Measurements from ENCODE around the gene TBX18.

The TBX18 gene

GRCh38 chr6:84772428-84773132, 8.2 kb upstream of the TBX18 start:
- no peak for DNase-seq (ENCODE audit: low spot score)

- DNase-seq (ENCODE audit: low spot score), result no peak
These were observed 7.5 kb upstream of the TBX18 start for GRCh38 chr6:84771756-84772356.

- no peak for DNase-seq (ENCODE audit: low spot score)
These were observed 6.8 kb upstream of the TBX18 start for GRCh38 chr6:84771125-84771755.

GRCh38 chr6:84770521-84770920, 6.1 kb upstream of the TBX18 start:
- no peak for DNase-seq (ENCODE audit: low spot score)

GRCh38 chr6:84769306-84769705, 4.9 kb upstream of the TBX18 start:
- DNase-seq (ENCODE audit: low spot score), result no peak

GRCh38 chr6:84768442-84769174, 4.2 kb upstream of the TBX18 start:
- DNase-seq (ENCODE audit: low spot score), result no peak

- no peak for DNase-seq (ENCODE audit: low spot score)
These were observed 3.3 kb upstream of the TBX18 start for GRCh38 chr6:84767526-84768201.

- no peak for DNase-seq (ENCODE audit: low spot score)
These were observed 2.6 kb upstream of the TBX18 start for GRCh38 chr6:84766799-84767525.

- no peak for DNase-seq (ENCODE audit: low spot score)
These were observed 1.9 kb upstream of the TBX18 start for GRCh38 chr6:84766118-84766798.

- no peak for DNase-seq (ENCODE audit: low spot score)
These were observed 489 bp downstream of the TBX18 start for GRCh38 chr6:84763886-84764331.

GRCh38 chr6:84763003-84763885, 1.2 kb downstream of the TBX18 start:
- peak; percentile 65 for DNase-seq (ENCODE audit: low spot score)

GRCh38 chr6:84762220-84763002, 2.0 kb downstream of the TBX18 start:
- peak; percentile 54 for DNase-seq (ENCODE audit: low spot score)

- DNase-seq (ENCODE audit: low spot score), result no peak
These were observed 5.9 kb downstream of the TBX18 start for GRCh38 chr6:84758486-84758885.

- no peak for DNase-seq (ENCODE audit: low spot score)
These were observed 7.5 kb downstream of the TBX18 start for GRCh38 chr6:84756877-84757276.

GRCh38 chr6:84756466-84756865, 7.9 kb downstream of the TBX18 start:
- DNase-seq (ENCODE audit: low spot score), result no peak

GRCh38 chr6:84753173-84753572, 11.2 kb downstream of the TBX18 start:
- no peak for DNase-seq (ENCODE audit: low spot score)

GRCh38 chr6:84752118-84752850, 12.1 kb downstream of the TBX18 start:
- no peak for DNase-seq (ENCODE audit: low spot score)

GRCh38 chr6:84749181-84749580, 15.2 kb downstream of the TBX18 start:
- no peak for DNase-seq (ENCODE audit: low spot score)

All from SW480 (cell line).